Testis (tissue), 3 donors: ENCODE data around the gene NHEJ1. TPM values are rescaled to one million over a fixed set of nuclear protein-coding genes. Genes with fewer than 3 reads are reported as not detected.
A peak's percentile ranks its signal among the peaks of the same experiment; 100 is the strongest.

Experiments used
- DNase-seq: peaks from one replicate; pipeline ENCODE4 v3.0.0-alpha.2; 2019
- H3K27ac ChIP-seq, 2 donors: fragments of 200-600 bp; sonication (generic); one replicate each; pipeline ENCODE4 v1.5.1; 2019
- H3K27me3 ChIP-seq: fragments of 200-600 bp; sonication (generic); one replicate; pipeline ENCODE4 v1.5.1; 2019
- H3K36me3 ChIP-seq: fragments of 200-600 bp; sonication (generic); one replicate; pipeline ENCODE4 v1.5.1; 2017; ENCODE audit warnings: low read depth; ENCODE audit errors: missing control alignments
- H3K4me1 ChIP-seq: fragments of 200-600 bp; sonication (generic); one replicate; pipeline ENCODE4 v1.5.1; 2019
- H3K4me3 ChIP-seq, 2 donors: fragments of 200-600 bp; sonication (generic); one replicate each; pipeline ENCODE4 v1.5.1; 2017 to 2019
- H3K9me3 ChIP-seq: fragments of 200-600 bp; sonication (generic); one replicate; pipeline ENCODE4 v1.5.1; 2017
- POLR2A ChIP-seq: fragments of 450-650 bp; IDR thresholded peaks from one replicate; pipeline ENCODE4 v1.6.1; 2017; ENCODE audit warnings: antibody characterized with exemption, mild to moderate bottlenecking, moderate library complexity
- WGBS, 2 donors: methylation state at CpG; one replicate each; pipeline ENCODE4 v1.1.5; 2018; 5-methylcytosine and 5-hydroxymethylcytosine counted together
- intact Hi-C: fragments of 100-400 bp; cut with DNase I; formaldehyde crosslinking; loops from one replicate; pipeline ENCODE4 v1.15.1; 2023; ENCODE audit warnings: low total_unique reads
- polyA plus RNA-seq: library from polyadenylated mRNA; stranded (reverse); fragments of 350-450 nt; fragmentation: Illumina TruSeq; extraction: RNeasy Lipid Tissue Mini Kit (QIAGEN cat#74804); gene quantifications from one replicate; pipeline ENCODE4 v1.2.3, GENCODE V29; 2014; ENCODE audit warnings: low read depth, low replicate concordance; ENCODE audit not compliant: insufficient read depth
- total RNA-seq, 2 donors: library from RNA; depleted of rRNA; stranded (reverse); fragments of >200 nt; gene quantifications; one replicate each; pipeline ENCODE4 v1.2.3, GENCODE V29; 2016
- TF ChIP-seq, protein P1 (sequence below), 3 experiments: fragments of 450-650 bp in 2 of 3; fragments of 200-600 bp in 1 of 3; sonication (generic) in 1 of 3; IDR thresholded peaks; one replicate each; pipeline ENCODE4 v1.5.1; 2016 to 2019; ENCODE audit warnings: antibody characterized with exemption in 3 of 3, mild to moderate bottlenecking in 2 of 3, moderate library complexity in 1 of 3

The NHEJ1 gene
- total and polyA plus RNA-seq, 3 donors from 2014 or later: 33.4 to 67.0 (median 38.5) TPM

DNA sequence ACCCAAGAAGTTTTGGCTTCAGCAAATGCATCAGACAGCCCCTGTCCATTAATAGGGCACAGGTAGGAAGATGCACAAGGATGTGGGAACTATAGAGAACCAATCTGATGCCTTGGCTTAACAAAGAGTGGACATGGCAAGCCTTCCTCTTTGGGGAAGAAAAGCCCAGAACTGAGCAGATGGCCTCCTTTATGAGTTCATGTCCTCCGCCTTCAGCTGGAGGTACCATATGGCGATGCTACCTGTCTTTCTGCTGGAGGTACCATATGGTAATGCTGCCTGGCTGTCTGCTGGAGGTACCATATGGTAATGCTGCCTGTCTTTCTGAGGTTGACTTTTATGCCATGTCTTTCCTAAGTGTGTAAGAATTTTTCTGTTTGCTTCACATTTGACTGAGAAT is 23.5 kb upstream of the NHEJ1 start:
- WGBS, 2 donors: 98 to 100% methylated on average over 2 of the region's 2 CpGs
- intact Hi-C loops: no loop called here

GRCh38 chr2:219183151-219183772 is 22.6 kb upstream of the NHEJ1 start:
- Histone ChIP-seq H3K27ac (no peak overlapping the region), H3K36me3 (no peaks in the 10 kb centered on the region), H3K4me1 (peaks cover 11% of the 10 kb centered on the region), H3K27me3 (no peaks in the 10 kb centered on the region), H3K4me3 (no peak overlapping the region), H3K9me3 (no peaks in the 10 kb centered on the region)
- WGBS, 2 donors: 92 to 93% methylated on average over 6 of the region's 6 CpGs
- intact Hi-C loops: no loop called here
- DNase-seq: peak; percentile 13
- no peak for TF ChIP-seq POLR2A
- TF ChIP-seq, protein P1, sequence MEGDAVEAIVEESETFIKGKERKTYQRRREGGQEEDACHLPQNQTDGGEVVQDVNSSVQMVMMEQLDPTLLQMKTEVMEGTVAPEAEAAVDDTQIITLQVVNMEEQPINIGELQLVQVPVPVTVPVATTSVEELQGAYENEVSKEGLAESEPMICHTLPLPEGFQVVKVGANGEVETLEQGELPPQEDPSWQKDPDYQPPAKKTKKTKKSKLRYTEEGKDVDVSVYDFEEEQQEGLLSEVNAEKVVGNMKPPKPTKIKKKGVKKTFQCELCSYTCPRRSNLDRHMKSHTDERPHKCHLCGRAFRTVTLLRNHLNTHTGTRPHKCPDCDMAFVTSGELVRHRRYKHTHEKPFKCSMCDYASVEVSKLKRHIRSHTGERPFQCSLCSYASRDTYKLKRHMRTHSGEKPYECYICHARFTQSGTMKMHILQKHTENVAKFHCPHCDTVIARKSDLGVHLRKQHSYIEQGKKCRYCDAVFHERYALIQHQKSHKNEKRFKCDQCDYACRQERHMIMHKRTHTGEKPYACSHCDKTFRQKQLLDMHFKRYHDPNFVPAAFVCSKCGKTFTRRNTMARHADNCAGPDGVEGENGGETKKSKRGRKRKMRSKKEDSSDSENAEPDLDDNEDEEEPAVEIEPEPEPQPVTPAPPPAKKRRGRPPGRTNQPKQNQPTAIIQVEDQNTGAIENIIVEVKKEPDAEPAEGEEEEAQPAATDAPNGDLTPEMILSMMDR (IDR thresholded peaks at IDR 0.05): no peak

More for the DNA sequence above, 23.5 kb upstream of the NHEJ1 start:
- H3K4me1 ChIP-seq: peaks cover 5% of the 10 kb centered on the region
- no peak overlapping the region for H3K4me3 ChIP-seq
- H3K9me3 ChIP-seq: no peaks in the 10 kb centered on the region
- no peak overlapping the region for H3K27ac ChIP-seq
- peak; percentile 7 for DNase-seq
- H3K36me3 ChIP-seq: no peaks in the 10 kb centered on the region
- H3K27me3 ChIP-seq: no peaks in the 10 kb centered on the region
- no peak for TF ChIP-seq POLR2A
- TF ChIP-seq, protein P1 (IDR thresholded peaks at IDR 0.05): no peak

GRCh38 chr2:219182331-219183150 is 21.9 kb upstream of the NHEJ1 start:
- Histone ChIP-seq H3K4me1 (peaks cover 11% of the 10 kb centered on the region), H3K27ac (no peak overlapping the region), H3K27me3 (no peaks in the 10 kb centered on the region), H3K4me3 (no peak overlapping the region), H3K9me3 (no peaks in the 10 kb centered on the region), H3K36me3 (no peaks in the 10 kb centered on the region)
- intact Hi-C loops: no loop called here
- DNase-seq: peak; percentile 12
- WGBS, 2 donors: 60 to 82% methylated on average over 4 to 8 of the region's 8 CpGs
- no peak for TF ChIP-seq POLR2A
- TF ChIP-seq, protein P1 (IDR thresholded peaks at IDR 0.05): no peak

DNA sequence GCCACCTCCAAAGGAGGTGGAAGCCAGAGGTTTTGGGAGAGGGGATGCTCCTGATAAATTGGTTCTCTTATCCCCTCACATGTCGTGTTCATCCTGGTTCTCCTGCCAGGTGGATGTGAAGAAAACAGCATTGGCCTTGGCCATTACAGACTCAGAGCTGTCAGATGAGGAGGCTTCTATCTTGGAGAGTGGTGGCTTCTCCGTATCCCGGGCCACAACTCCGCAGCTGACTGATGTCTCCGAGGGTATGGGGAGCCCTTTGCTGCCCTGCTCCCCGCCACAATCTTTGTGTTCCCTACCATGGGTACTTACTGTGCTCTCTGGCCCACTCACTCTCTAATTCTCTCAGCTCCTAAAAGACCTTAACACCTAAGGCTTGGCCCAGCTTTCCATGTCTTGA is 20.9 kb upstream of the NHEJ1 start:
- H3K36me3 ChIP-seq: no peaks in the 10 kb centered on the region
- H3K27ac ChIP-seq: no peak overlapping the region
- DNase-seq: peak; percentile 6
- H3K4me1 ChIP-seq: peaks cover 11% of the 10 kb centered on the region
- no peak overlapping the region for H3K4me3 ChIP-seq
- WGBS, 2 donors: 91 to 92% methylated on average over 6 of the region's 6 CpGs
- H3K27me3 ChIP-seq: no peaks in the 10 kb centered on the region
- H3K9me3 ChIP-seq: no peaks in the 10 kb centered on the region
- TF ChIP-seq POLR2A: no peak
- TF ChIP-seq, protein P1 (IDR thresholded peaks at IDR 0.05): no peak
- intact Hi-C loops: no loop called here
